NB4 (cell line): ENCODE measurements around the gene LDLRAD4.

Source experiments
- POLR2A ChIP-seq: IDR thresholded peaks from 2 replicates; pipeline ENCODE4 v1.6.1; 2011; ENCODE audit warnings: mild to moderate bottlenecking; ENCODE audit not compliant: insufficient read length; ENCODE audit errors: extremely low read depth
- TF ChIP-seq, protein P1 (sequence below): IDR thresholded peaks from one replicate; pipeline ENCODE4 v1.5.1; 2012; ENCODE audit warnings: low read depth, low read length

- TF ChIP-seq, protein P1, sequence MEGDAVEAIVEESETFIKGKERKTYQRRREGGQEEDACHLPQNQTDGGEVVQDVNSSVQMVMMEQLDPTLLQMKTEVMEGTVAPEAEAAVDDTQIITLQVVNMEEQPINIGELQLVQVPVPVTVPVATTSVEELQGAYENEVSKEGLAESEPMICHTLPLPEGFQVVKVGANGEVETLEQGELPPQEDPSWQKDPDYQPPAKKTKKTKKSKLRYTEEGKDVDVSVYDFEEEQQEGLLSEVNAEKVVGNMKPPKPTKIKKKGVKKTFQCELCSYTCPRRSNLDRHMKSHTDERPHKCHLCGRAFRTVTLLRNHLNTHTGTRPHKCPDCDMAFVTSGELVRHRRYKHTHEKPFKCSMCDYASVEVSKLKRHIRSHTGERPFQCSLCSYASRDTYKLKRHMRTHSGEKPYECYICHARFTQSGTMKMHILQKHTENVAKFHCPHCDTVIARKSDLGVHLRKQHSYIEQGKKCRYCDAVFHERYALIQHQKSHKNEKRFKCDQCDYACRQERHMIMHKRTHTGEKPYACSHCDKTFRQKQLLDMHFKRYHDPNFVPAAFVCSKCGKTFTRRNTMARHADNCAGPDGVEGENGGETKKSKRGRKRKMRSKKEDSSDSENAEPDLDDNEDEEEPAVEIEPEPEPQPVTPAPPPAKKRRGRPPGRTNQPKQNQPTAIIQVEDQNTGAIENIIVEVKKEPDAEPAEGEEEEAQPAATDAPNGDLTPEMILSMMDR = no peak
- no peak for TF ChIP-seq POLR2A
Observed at GRCh38 chr18:13415736-13416135, 197.2 kb downstream of the LDLRAD4 start.
